Cardiac muscle cell (in vitro differentiated cells and primary cell): ENCODE measurements around the gene GADD45B. TPM values are rescaled to one million over a fixed set of nuclear protein-coding genes. Genes with fewer than 3 reads are reported as not detected.
"Not testable (repeated sequence)": the region's sequence is repeated elsewhere in the genome, so short reads cannot be mapped to it uniquely, and the experiment has no call there.

ENCODE experiments used
- DNase-seq, 2 donors: peaks; one replicate each; pipeline versions ENCODE4 v3.0.0 to v3.0.0-alpha.2; 2010 to 2017; ENCODE audit warnings: low read depth in 1 of 2, low spot score in 1 of 2
- H3K27ac ChIP-seq: fragments of 200-600 bp; sonication (generic); 2 replicates; pipeline ENCODE4 v1.5.1; 2016
- H3K27me3 ChIP-seq: fragments of 200-600 bp; sonication (generic); 2 replicates; pipeline ENCODE4 v1.6.0; 2016; ENCODE audit warnings: control low read depth
- H3K36me3 ChIP-seq: fragments of 200-600 bp; sonication (generic); 2 replicates; pipeline ENCODE4 v1.5.1; 2016; ENCODE audit warnings: control low read depth
- H3K4me1 ChIP-seq: fragments of 200-600 bp; sonication (generic); 2 replicates; pipeline ENCODE4 v1.8.1; 2017; ENCODE audit warnings: low read depth, mild to moderate bottlenecking, mixed run types
- H3K4me3 ChIP-seq: fragments of 200-600 bp; sonication (generic); 2 replicates; pipeline ENCODE4 v1.5.1; 2016; ENCODE audit warnings: mild to moderate bottlenecking
- H3K9me3 ChIP-seq: fragments of 200-600 bp; sonication (generic); 2 replicates; pipeline ENCODE4 v1.5.1; 2017; ENCODE audit warnings: low read depth, mild to moderate bottlenecking, control low read depth
- polyA plus RNA-seq: library from polyadenylated mRNA; unstranded; fragments of >200 nt; fragmentation: Nextera tagmentation; extraction: Ambion mirVana; gene quantifications from 2 replicates; pipeline ENCODE4 v1.2.1, GENCODE V29; 2016
- total RNA-seq: library from RNA; depleted of rRNA; stranded (reverse); fragments of >200 nt; gene quantifications from 2 replicates; pipeline ENCODE4 v1.2.3, GENCODE V29; 2016
- TF ChIP-seq, protein P1 (sequence below): IDR thresholded peaks from 2 replicates; pipeline ENCODE4 v1.5.1; 2012; ENCODE audit warnings: low read depth, mild to moderate bottlenecking, low read length

Gene GADD45B
- total and polyA plus RNA-seq, 2 experiments from 2014 or later, result 30.5 to 75.2 TPM

DNA sequence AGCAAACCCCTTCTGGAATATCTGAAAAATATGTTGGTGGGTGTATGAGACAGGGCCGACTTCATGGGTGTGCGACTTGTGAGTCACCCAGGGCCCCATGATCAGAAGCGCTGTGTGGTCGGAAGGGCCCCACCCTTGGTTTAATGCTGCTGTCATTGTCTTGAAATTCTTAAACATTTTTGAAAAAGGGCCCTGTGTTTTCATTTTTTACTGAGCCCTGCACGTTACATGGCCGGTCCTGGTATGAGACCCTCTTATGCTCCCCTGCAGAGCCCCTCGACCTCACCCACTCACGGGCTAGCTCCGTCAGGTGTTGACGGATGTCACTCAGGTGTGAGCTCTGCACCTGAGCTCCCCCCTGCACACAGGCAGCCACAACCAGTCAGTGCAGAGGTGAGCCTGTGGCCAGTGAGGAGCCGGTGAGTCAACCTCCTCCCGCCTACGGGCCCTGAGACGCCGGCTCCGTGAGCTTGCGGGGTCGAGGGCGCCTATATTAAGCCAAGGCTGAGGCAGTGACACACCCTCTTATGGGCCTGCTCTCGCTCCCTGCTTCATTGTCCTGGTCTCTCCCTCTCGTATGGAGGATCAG, 27.7 kb downstream of the GADD45B start:
- no peaks in the 10 kb centered on the region for H3K9me3 ChIP-seq
- H3K27ac ChIP-seq, result peak overlapping the region; percentile 51
- H3K4me3 ChIP-seq, result no peak overlapping the region
- no peaks in the 10 kb centered on the region for H3K27me3 ChIP-seq
- peak; percentile 40 to 45 for DNase-seq
- no peaks in the 10 kb centered on the region for H3K36me3 ChIP-seq
- peaks cover 6% of the 10 kb centered on the region for H3K4me1 ChIP-seq
- TF ChIP-seq, protein P1, sequence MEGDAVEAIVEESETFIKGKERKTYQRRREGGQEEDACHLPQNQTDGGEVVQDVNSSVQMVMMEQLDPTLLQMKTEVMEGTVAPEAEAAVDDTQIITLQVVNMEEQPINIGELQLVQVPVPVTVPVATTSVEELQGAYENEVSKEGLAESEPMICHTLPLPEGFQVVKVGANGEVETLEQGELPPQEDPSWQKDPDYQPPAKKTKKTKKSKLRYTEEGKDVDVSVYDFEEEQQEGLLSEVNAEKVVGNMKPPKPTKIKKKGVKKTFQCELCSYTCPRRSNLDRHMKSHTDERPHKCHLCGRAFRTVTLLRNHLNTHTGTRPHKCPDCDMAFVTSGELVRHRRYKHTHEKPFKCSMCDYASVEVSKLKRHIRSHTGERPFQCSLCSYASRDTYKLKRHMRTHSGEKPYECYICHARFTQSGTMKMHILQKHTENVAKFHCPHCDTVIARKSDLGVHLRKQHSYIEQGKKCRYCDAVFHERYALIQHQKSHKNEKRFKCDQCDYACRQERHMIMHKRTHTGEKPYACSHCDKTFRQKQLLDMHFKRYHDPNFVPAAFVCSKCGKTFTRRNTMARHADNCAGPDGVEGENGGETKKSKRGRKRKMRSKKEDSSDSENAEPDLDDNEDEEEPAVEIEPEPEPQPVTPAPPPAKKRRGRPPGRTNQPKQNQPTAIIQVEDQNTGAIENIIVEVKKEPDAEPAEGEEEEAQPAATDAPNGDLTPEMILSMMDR, result no peak

GRCh38 chr19:2506656-2507055, 30.7 kb downstream of the GADD45B start:
- not testable (repeated sequence) for H3K4me3 ChIP-seq, H3K9me3 ChIP-seq, H3K36me3 ChIP-seq, H3K27ac ChIP-seq, H3K27me3 ChIP-seq, H3K4me1 ChIP-seq, DNase-seq

DNA sequence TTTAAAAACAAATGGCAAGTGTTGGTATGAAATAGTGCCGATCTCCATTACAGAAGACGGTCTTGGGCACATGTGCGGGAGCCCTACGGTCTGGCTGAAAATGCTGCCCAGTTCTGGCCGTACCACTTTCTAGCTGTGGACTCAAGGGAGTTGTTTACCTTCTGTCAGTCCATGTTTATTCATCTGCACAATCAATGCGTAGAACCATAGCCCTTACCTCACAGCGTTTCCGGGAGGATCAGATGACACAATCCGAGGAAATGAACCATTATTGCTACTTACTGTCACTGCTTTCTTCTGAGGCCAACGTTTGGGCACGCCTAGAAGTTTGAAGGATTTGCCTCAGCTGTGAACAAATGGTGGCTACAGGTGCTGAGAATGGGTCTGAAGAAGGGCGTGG, 31.2 kb downstream of the GADD45B start:
- Histone ChIP-seq H3K27me3 (no peaks in the 10 kb centered on the region), H3K4me3 (no peak overlapping the region), H3K36me3 (no peaks in the 10 kb centered on the region), H3K27ac (no peak overlapping the region), H3K4me1 (peaks cover 6% of the 10 kb centered on the region), H3K9me3 (no peaks in the 10 kb centered on the region)
- TF ChIP-seq, protein P1, result no peak
- peak in 1 of 2 donors; percentile 58 for DNase-seq

DNA sequence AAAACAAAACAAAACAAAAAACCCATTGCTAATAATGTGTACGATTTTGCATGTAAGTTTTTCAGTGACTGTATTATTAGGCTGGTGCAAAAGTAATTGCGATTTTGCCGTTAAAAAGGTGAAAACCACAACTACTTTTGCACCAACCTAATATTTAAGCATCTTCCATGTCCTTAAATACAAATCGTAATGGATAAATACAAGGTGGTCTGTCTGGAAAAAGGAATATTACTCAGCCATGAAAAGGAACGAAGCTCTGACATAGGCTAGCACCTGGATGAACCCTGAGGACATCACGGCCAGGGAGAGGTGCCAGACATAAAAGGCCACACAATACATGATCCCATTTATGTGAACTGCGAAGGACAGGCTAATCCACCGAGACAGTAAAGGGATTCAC, 33.2 kb downstream of the GADD45B start:
- Histone ChIP-seq H3K4me1 (no peaks in the 10 kb centered on the region), H3K27ac (no peak overlapping the region), H3K27me3 (no peaks in the 10 kb centered on the region), H3K4me3 (no peak overlapping the region), H3K9me3 (no peaks in the 10 kb centered on the region), H3K36me3 (no peaks in the 10 kb centered on the region)
- TF ChIP-seq, protein P1, result no peak
- DNase-seq, result no peak

DNA sequence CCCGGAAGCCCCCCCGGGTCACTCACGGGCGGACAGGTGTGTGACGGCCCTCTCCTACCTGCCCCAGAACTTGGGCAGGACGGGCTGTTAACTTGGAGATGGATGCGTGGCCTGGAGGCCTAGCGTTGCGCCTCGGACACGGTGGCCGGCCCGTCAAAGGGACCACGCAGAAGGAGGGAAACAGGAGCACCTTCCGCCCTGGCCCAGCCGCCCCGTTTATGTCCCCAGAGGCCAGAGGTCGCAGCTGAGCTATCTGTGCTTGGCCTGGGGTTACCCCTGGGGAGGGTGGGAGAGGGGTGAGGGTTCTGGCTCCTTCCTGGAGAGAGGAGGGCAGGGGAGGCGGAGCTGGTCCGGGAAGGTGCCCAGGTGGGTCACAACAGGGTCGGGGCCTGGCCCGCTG, 35.6 kb downstream of the GADD45B start:
- Histone ChIP-seq H3K4me1 (peaks cover 3% of the 10 kb centered on the region), H3K27me3 (no peaks in the 10 kb centered on the region), H3K27ac (no peak overlapping the region), H3K9me3 (no peaks in the 10 kb centered on the region), H3K36me3 (no peaks in the 10 kb centered on the region), H3K4me3 (no peak overlapping the region)
- no peak for DNase-seq
- TF ChIP-seq, protein P1, result no peak

DNA sequence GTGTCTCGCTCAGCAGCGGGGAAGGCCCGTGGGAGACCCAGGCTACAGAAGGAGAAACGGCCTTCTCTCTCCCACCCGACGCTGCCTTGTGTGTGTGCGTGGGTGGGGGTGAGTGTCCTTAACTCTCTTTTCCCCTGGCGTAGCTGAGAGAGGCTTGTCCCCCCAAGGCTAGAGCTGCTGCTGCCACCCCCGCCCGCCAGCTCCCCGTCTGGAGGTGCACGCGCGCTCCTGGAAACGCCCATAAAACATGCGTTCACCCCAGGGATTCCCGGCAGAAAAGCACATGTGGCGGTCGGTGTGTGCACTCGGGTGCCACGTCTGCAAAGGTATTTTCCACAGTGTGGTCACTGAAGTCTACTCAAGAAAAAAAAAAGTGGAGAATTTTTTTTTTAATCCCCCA, 36.1 kb downstream of the GADD45B start:
- no peak overlapping the region for H3K4me3 ChIP-seq

More for the DNA sequence above, 36.1 kb downstream of the GADD45B start:
- TF ChIP-seq, protein P1, result no peak
- no peaks in the 10 kb centered on the region for H3K9me3 ChIP-seq
- peaks cover 6% of the 10 kb centered on the region for H3K4me1 ChIP-seq
- H3K27ac ChIP-seq, result no peak overlapping the region
- no peaks in the 10 kb centered on the region for H3K36me3 ChIP-seq
- H3K27me3 ChIP-seq, result no peaks in the 10 kb centered on the region
- DNase-seq, result no peak
